HG03457 (cell line): ENCODE measurements around the gene AP5S1.
A peak's percentile ranks its signal among the peaks of the same experiment; 100 is the strongest.

Experiments
- ATAC-seq: cut with Tn5 transposase; IDR thresholded peaks from one replicate; pipeline ENCODE4 v1.9.1; 2021; ENCODE audit warnings: moderate number of reproducible peaks; ENCODE audit not compliant: unreplicated experiment

The AP5S1 gene, protein sequence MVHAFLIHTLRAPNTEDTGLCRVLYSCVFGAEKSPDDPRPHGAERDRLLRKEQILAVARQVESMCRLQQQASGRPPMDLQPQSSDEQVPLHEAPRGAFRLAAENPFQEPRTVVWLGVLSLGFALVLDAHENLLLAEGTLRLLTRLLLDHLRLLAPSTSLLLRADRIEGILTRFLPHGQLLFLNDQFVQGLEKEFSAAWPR

DNA sequence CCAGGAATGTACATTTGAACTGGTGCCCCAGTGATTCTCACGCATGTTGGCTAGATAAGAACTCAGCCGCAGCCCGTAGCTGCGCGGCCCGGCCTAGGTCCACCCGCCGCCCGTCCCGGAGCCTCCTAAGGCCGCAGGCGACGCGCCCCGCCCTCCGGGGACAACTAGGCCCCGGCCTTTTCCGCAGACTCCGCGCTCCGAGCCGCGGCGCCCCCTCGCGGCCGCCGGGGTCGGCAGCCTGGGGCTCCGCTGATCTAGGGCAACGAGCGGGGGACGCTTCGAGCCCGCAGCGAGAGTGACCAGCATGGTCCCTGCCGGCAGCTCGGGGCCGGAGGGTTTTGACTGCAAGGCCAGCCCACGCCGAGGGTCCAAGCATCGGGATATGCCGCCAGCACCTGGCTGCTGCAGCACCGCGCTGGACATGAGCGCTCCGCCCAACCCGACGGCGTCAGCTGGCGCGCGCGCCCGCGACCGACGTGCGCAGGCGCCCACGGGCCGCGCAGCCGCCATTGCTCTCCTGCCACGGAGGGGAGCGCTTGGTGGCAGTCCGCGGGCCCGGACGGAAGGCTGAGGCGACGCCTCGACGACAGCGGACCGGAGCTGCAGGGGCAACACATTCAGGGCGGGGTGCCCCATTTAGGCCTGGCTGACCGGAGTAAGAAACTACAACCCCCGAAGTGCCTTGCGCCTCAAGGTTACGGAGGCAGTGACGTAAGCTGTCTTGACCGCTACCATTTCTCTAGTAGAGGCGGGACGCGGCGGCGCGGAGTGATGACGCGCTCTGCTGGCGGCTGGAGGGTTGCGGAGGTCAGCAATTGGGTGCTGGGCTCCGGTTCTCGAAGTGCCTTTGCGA is at the start of gene AP5S1:
AP5S1 (plus strand) TSS at position 500 of the 853 bp plus-strand sequence. CDS start 1,571 bp downstream, outside the sequence.
- ATAC-seq, result peak; percentile 62

DNA sequence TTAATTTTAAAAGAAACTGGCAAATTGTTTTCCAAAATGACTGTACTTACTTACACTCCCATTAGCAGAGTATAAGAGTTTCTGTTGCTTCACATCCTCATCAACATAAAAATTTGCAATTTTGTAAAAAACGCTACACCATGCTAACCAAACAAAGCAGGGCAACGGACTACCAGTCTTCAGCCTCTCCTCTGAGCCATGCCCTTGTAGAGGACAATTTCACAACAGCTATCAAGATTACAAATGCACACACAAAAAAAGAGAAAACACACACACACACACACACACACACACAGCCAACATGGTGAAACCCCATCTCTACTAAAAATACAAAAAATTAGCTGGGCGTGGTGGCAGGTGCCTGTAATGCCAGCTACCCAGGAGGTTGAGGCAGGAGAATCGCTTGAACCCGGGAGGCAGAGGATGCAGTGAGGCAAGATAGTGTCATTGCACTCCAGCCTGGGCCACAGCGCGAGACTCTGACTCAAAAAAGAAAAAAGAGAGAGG is 48.7 kb upstream of the AP5S1 start:
- no peak for ATAC-seq

DNA sequence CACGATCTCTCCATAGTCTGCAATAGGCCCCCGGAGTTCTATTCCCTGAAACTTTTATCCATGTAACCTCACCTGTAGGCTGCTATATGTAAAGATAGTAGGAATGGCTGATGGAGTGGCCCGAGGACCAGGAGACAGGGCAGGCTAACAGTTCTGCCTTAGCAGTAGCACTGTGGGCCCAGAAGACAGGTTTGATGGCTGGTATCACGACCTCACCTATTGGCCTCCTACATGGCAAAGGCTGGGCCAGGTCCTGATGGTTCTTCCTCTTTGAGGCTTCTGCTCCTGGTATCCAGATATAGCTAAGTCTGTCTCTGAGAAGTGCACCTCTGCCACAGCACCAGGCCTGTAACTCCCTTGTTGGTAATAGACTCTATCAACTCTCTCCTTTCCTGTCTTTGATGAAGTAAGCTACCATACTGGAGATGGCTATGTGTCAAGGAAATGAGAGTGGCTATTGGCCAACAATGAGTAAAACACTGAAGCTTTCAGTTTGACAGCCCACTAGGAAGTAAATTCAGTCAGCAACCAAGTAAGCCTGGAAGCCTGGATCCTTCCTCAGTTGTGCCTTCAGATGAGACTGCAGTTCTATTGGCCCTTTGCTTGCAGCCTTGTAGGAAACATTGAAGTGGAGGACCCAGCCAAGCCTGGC is 44.8 kb upstream of the AP5S1 start:
- ATAC-seq, result no peak

DNA sequence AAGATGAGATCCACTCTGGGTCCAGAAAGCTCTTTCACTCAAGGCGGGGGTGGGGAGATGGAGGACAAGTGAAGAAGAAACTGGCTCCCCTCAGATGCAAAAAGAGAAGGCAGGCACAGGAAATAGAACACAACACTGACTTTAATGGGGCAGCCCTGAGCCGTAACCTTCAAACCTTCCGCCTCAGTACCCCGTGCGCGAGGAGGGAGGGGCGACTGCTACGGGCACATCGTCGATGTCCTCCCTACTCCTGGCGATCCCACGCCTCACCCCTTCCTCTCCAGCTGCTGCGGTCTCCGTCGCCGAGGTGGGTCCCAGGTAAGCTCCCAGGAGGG is 43.0 kb upstream of the AP5S1 start:
- no peak for ATAC-seq

DNA sequence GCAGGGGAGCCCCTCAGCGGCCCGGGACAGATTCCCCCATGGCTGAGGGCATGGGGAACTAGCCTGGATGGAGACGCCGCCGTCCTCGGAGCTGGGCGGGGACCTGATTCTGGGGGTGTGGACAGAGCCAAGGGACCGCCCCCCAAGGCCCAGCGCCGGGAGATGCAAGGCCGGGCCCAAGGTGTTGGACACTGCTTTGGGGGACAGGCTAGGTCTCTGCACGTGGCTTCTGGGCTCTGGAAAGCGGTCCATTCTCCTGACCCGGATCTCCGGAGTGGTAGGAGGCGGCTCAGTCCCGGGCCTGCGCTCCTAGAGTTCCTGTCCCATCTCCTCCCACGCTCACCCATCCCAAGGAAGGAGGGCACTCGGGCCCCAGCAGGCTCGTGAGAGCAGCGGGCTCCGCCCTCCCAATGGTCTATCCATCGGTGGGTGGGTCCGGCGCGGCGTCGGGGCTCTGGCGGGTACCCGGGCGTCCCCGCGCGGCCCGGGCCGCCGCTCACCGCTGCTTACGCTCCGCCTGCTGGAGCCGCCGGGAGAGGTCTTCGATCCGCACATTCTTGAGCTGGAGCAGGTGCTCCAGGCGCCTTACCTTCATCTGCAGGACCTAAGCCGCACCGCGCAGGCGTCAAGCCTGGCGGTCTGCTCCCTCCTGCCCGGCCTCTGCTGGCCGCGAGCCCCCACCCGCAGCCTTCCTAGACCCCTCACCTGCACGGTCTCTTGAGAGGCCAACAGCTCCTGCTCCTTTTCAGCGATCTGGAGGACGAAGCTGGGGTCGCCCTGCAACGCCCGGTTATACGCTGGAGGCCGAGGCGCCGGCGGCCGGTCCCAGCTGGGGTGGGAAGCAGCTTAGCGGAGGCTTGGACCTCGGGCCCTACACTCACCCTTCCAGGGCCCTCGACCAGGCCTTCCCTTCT is 42.4 kb upstream of the AP5S1 start:
- ATAC-seq, result no peak

DNA sequence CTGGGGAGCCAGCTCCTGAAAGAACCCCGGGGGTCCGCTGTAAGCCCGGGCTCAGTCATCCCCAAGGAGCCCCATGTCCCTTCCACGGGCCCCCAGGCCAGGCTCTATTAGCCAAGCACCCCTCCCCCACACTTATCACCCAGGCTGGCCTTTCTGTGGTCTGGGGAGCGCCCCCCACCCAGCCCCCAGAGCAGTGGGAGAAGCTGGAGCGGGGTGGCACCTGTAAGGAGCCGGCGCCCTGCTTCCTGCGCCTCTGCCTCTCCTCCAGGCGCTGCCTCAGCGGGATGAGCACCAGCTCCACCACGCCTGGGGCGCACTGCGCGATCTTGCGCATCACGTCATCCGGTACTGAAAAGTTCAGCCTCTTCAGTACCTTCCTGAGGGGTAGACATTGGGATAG is 41.4 kb upstream of the AP5S1 start:
- ATAC-seq, result no peak

DNA sequence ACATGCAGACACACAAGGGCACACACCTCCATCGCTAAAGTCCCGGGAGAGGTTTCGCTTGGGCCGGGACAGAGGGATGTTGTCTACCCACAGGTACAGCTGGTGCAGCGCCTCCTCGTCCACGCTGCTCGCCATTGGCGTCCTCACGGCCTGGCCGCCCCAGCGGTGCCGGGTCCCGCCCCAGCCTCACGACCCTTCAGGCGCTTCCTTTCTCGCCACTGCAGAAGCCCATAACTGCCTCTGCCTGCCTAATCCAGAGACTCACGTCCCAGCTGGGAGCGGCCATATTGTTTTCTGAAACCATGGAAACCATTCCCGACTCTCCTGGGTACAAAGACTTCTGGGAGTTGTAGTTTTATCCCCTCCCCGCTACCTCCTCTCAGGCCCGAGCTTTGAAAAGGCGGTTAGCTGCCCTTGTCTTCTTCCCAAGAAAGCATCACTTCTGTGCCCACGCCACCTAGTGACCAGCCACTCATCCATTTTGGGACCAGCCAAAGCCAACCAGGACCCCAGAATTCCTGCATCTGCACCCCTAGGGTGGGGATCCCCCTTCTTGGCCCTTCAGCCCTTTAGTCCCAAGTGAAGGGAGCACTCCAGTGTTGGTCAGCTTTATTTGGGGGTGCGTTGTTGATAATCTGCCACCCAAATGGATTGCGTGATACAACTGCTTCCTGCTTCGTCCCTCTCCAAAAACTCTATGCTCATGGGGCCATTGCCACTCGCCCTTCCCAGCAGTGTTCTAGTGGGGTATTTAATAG is 39.0 kb upstream of the AP5S1 start, which contains the start of gene SPEF1:
SPEF1 (minus strand) TSS at position 296 of the 758 bp plus-strand sequence; CDS start at position 135, 161 bp downstream.
- ATAC-seq, result no peak

DNA sequence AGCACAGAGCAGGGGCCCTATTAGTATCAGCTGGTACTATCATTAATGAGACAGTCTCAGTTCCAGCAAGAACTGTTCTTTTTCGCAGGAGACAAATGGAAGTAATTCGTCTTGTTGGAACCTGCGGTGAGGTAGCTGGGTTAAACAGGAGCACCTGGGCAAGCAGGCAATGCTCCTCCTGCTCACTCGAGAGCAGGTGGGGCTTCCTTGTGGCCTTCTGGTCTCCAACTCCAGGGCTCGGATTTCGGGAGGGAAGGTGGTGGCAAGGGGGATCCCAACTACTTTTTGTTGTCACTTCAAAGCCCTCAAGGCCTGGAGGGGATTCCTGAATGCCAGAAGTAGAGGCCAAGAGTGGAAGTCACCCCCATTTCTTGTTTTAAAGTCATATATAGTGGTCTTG is 37.8 kb upstream of the AP5S1 start:
- no peak for ATAC-seq

DNA sequence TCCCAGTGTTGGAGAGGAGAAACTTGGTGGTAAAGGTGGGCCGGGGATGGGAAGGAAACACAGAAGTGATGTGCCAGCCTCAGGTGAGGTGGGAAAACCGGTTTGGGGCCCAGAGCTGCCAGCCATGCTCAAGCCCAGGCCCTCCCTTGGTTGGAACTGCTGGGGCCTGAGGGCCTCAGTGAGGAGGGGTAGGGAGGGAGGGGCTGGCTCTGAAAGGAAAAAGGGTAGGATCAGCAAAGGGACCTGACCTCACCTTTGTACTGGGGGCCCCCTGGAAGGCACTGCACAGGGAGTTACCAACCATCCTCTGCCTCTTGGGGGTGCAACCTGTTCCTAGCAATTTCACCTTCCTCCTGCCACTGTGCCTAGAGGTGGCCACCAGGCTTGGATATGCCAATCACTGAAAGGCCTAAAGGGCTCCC is 37.3 kb upstream of the AP5S1 start:
- ATAC-seq, result no peak

DNA sequence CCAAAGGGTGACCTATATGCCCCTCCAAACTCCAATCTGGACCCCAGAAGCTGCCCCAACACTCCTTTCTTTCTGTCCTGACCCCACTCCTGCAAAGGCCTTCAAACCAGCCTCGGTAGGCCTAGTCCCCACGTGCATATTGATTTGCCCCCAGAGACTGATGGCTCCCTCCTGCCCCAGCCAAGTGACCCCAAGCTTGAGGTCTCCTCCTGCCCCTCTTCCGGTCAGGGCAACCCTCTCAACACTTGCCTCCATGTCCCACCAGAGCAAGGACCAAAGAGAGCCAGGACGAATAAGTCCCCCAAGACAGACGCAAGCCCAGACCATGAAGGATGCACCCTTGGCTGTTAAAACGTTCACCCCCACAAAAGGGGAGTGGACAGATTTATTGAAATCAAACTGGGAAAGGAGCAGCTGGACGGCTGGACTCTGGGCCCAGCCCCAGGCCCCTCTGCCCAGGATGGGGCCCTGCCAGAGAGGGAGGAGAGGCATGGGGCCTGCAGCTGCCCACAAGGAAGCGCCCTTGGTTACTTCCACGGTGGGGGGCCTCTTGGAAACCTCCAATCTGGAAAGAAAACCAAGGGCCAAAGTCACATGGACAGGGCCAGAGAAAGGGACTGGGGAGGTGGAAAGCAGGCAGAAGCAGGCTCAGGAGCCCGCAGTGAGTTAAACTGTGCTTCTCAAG is 36.7 kb upstream of the AP5S1 start:
- ATAC-seq, result no peak

DNA sequence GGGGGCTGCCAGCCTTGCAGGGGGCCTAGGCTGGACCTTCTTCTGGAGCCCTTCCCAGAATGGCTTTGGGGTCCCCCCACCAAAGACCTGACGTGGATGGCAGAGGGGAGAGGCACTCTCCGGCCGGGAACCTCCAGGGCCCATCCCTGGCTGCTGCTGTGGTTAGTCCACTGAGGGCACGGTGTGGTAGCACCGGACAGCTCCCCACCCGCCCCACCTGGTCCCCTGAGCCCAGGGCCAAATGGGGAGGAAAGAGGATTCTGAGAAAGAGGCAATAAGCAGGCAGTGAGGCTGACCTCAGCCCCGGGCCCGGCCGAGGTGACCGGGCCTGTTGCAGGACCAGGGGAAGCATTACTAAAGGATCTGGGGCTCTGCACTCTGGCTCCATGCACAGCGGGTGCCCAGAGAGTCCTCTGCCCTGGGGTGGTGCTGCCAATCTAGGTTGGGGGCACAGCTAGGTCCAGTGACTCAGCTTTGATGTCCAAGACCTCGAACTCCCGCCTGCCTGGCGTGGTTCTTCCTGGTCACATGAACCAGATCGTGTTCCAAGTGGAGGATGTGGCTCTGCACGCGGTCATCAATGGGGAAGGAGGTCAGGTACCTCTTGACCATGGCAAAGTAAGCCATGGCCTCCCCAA is 36.0 kb upstream of the AP5S1 start:
- no peak for ATAC-seq

DNA sequence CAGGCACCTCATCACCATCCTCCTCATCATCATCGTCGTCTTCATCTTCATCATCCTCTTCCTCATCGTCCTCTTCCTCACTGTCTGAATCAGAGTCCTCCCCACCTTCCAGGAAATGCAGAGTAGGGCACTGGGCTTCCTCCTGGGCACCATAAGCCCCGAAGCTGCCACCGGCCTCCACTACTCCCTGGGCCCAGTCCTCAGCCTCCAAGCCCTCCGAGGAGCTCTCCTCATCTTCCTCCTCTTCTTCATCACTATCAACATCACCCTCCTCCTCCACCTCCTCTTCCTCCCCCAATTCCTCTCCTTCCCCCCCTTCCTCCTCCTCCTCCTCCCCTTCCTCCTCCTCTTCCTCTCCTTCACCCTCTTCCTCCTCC is 35.5 kb upstream of the AP5S1 start:
- no peak for ATAC-seq

DNA sequence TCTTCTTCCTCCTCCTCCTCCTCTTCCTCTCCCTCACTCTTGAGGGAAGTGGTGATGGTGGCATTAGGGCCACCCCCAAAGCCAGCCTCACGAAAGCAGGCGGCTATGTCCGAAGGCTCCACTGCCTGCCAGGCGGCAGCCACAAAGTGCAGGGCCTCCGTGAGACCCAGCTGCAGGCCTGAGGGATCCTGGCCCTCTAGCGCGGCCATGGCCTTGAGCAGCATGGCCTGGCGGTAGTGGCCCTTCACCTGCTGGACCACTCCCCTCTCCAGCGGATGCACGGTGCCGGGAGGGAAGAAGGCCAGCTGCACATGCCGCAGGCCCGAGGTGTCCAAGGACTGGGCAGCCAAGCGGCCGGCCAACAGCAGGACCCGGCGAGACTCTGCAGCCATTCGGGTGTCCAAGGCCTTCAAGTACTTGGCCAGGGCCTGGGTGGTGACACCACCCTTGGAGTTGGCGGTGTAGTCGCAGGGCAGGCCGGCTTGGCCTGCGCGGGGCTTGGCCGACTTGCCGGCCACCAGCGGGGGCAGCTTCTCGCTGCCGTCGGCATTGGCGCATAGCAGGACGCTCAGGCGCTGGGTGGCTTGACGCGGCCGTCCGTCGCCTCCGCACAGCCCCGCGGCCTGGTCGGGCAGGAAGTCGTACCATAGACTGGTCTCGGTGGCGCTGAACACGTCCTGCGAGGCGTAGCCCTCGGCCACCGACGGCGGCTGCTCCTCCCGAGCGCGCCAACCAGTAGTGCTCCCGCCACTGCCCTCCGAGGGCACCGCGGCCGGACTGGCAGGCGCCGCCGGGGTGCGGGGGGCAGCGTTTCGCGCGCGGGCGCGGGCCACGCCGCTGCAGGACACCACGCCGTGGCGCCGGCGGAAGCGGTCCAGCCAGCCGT is 34.9 kb upstream of the AP5S1 start:
- ATAC-seq, result no peak

DNA sequence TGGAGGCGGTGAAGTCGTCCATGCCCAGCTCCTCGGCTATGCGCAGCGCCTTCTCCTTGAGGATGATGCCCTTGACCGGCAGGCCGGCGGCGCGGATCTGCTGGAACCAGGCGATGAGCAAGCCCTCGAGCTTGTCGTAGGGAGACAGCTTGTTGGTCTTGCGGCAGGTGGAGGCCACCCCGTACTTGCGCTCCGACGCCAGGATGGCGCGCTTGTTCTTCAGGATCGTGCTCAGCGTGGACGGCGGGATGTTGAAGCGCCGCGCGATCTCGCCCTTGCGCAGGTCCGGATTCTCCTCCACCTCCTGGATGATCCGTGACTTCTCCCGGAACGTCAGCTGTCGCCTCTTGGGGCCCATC is 34.2 kb upstream of the AP5S1 start:
- no peak for ATAC-seq

DNA sequence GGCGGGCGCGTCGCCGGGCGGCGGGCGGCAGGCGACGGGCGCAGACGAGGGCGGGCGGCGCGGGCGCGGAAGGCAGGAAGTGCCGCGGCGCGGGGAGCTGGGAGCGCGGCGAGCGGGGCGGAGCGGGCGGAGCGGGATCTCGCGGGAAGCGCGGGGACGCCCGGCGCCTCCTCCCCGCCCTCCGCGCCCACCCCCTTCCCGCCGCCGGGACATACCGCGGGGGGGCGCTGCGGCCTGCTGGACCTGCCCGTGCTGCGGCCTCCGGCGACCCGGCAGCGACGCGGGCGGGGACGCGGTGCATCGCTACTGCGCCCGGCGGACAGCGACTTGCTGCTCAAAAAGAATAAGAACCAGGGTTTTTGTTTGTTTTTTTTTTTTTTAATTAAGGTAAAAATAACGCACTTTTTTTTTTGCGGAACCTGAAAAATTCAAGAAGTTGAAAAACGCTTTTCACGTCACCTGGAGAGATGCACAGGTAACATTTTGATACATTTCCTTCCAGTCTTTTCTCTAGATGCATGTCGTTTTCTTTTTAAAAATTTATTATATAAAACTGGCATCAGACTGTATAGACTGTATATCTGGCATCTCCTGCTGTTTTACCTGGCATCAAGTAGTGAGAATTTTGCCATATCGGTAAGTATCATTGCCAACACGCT is 33.6 kb upstream of the AP5S1 start, which contains the start of gene CENPB:
CENPB (minus strand) TSS at position 76 of the 659 bp plus-strand sequence. CDS start 257 bp downstream, outside the sequence.
- ATAC-seq, result peak; percentile 76

DNA sequence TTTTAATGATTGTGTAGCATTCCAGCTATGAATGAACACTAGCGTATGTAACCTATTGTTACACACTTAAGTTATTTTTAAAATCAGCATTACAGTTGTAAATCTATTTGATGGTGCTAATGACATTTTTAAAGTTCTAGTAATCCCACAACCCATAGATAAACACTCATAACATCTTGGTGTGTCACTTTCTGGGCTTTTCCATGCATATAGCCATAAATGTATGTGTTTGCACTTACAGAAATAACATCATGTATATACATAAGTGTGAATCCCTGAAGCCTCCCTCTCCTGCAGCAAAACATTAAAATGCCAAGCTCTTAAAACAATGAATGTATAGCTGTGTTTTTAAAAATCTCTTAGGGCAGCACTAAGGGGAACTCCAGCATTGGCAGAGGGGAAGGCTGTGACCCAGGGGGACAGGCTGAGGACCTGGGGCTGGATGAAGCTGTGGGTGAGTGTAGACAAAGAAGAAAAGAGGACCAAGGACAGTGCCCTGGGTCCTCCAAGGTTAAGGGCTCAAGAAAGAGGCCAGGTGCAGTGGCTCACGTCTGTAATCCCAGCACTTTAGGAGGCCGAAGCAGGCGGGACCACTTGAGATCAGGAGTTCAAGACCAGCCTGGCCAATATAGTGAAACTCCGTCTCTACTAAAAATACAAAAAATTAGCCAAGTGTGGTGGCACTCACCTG is 32.9 kb upstream of the AP5S1 start:
- ATAC-seq, result no peak

DNA sequence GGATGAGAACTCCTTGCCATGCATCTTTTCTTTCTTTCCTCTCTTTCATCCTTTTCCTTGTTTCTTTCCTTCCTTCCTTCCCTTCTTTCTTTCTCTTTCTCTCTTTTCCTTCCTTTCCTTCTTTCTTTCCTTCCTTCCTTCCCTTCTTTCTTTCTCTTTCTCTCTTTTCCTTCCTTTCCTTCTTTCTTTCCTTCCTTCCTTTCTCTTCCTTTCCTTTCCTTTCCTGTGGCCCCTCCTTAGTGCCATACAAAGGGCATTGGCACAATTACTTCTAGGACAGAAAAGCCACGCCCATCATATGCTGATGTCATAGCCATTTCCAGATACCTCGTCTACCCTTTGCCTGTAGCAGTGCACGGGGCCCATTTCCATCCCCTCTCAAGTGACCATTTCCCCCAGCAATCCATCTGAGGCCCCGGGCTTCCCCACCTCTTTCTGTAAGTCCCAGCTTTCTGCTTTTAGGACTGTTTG is 31.6 kb upstream of the AP5S1 start:
- no peak for ATAC-seq
